Stomach smooth muscle (tissue), 2 donors: ENCODE data around the gene PRPF6.
"Not testable (repeated sequence)": the region's sequence is repeated elsewhere in the genome, so short reads cannot be mapped to it uniquely, and the experiment has no call there.

Source experiments
- H3K27ac ChIP-seq: one replicate; pipeline ENCODE4 v1.7.0; 2013; ENCODE audit warnings: mild to moderate bottlenecking, low read length, inconsistent platforms
- H3K27me3 ChIP-seq, 2 donors: one replicate each; pipeline ENCODE4 v1.7.0; 2013; ENCODE audit warnings: low read length in 2 of 2; ENCODE audit not compliant: insufficient read depth in 2 of 2, control insufficient read depth in 1 of 2
- H3K36me3 ChIP-seq, 2 donors: one replicate each; pipeline ENCODE4 v1.7.0; 2013; ENCODE audit warnings: low read length in 2 of 2; ENCODE audit not compliant: control insufficient read depth in 2 of 2, insufficient read depth in 2 of 2
- H3K4me1 ChIP-seq: one replicate; pipeline ENCODE4 v1.7.0; 2013; ENCODE audit warnings: low read length; ENCODE audit not compliant: control insufficient read depth, insufficient read depth
- H3K4me3 ChIP-seq, 2 donors: one replicate each; pipeline ENCODE4 v1.7.0; 2013; ENCODE audit warnings: low read length in 2 of 2
- H3K9ac ChIP-seq, 2 donors: one replicate each; pipeline ENCODE4 v1.7.0; 2013; ENCODE audit warnings: low read length in 2 of 2, mild to moderate bottlenecking in 1 of 2
- H3K9me3 ChIP-seq, 2 donors: one replicate each; pipeline ENCODE4 v1.7.0; 2013; ENCODE audit warnings: low read length in 2 of 2; ENCODE audit not compliant: control insufficient read depth in 2 of 2
- donor health status: healthy.
- donor health status: Pancreatic carcinoma.

The PRPF6 gene

GRCh38 chr20:63970714-63971431 lies 10.1 kb upstream of the PRPF6 start:
- H3K36me3 ChIP-seq, result peaks cover 9 to 10% of the 10 kb centered on the region in 2 donors
- H3K4me1 ChIP-seq, result peaks cover 18% of the 10 kb centered on the region
- H3K27ac ChIP-seq, result no peak overlapping the region
- H3K4me3 ChIP-seq, result no peak overlapping the region
- H3K27me3 ChIP-seq, result no peaks in the 10 kb centered on the region
- no peaks in the 10 kb centered on the region for H3K9me3 ChIP-seq
- H3K9ac ChIP-seq, result no peak overlapping the region

DNA sequence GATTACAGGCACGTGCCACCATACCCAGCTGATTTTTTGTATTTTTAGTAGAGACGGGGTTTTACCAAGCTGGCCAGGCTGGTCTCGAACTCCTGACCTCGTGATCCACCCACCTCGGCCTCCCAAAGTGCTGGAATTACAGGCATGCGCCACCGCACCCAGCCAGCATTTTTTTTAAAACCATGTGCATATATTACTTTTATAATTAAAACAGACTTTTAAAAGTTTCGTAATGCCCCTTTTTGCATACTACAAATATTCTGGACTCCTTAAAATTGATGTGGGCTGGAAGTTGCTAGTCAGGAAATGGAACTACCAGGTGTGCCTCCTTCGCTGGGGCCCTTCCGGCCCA lies 9.0 kb upstream of the PRPF6 start:
- H3K36me3 ChIP-seq, H3K27ac ChIP-seq, H3K9me3 ChIP-seq, H3K4me3 ChIP-seq, H3K9ac ChIP-seq, H3K27me3 ChIP-seq: not testable (repeated sequence)
- H3K4me1 ChIP-seq, result peaks cover 18% of the 10 kb centered on the region

DNA sequence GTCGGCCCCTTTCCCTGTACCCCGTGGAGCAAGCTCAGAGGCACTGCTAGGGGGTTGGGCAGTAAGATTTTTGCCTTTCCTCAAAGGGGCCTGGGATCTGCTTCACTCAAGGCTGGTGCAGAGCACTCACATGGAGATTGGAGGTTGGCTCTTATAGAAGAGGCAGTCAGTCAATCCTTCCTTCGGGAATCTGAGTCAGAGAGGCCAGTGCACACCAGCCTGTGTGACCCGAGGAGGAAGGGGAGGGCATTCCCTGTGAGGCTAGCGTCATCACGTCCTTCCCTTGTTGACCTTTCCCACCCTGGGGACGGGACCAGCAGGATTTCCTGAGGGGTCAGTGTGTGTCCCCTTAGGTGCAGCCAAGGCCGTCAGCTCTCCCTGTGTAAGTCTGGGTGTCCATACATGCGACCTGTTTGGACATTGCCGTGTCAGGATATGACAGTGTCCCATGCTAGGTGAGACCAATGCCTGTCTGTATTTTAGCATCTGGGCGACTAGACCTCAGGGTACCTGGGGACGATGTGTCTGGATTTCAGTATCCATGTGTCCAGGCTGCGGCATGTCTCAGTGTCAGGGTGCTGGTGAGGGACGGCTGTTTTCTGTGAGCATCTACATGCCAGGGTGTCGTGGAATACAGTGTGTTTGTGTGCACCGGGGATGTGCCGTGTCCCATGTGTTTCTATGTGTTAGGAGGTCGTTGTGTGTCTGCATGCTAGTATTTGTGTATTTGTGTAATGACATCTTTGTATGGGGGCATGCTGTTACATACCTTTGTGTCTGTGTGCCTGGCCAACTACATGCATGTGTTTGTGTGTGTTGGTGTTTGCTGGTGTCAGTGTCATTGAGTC lies 8.4 kb upstream of the PRPF6 start:
- Histone ChIP-seq H3K36me3 (no peaks in the 10 kb centered on the region), H3K4me3 (no peak overlapping the region), H3K9ac (no peak overlapping the region), H3K4me1 (peaks cover 18% of the 10 kb centered on the region), H3K27ac (no peak overlapping the region), H3K9me3 (no peaks in the 10 kb centered on the region), H3K27me3 (no peaks in the 10 kb centered on the region)

GRCh38 chr20:63973160-63973479 lies 7.8 kb upstream of the PRPF6 start:
- H3K4me1 ChIP-seq, result peaks cover 18% of the 10 kb centered on the region
- no peaks in the 10 kb centered on the region for H3K36me3 ChIP-seq
- H3K4me3 ChIP-seq, result no peak overlapping the region
- H3K27me3 ChIP-seq, result no peaks in the 10 kb centered on the region
- H3K27ac ChIP-seq, result no peak overlapping the region
- H3K9me3 ChIP-seq, result no peaks in the 10 kb centered on the region
- no peak overlapping the region for H3K9ac ChIP-seq

DNA sequence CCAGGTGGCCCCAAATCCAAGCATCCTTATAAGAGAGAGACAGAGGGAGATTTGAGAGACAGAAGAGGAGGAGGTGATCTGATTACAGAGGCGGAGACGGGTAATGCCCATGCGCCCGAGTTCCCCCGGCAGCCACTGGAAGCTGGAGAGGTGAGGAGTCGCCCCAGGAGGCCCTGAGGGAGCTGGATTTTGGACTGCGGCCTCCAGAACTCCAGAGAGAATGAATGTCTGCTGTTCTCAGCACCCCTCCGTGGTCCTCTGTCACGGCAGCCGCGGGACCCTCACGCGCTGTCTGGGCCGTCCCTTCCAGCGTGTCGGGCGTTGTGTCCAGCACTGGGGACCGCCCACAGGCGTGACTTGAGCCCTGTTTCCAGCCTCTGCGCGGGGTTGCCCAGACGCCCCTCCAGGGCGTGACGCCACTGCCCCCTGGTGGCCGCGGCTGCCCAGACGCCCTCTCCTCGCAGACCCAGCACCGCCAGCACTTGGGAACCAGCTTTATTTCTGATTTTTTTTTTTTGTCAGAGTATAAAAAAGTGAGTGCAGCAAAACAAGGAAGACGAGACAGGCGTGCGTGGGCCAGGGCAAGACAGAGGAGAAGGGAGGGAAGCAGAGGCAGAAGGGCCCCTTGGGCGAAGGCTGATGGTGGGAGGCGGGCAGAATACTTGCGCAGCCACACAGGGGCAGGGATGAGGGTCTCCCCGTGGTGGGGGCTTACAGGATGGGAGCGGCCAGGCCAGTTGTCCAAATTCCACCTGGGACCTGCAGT lies 7.1 kb upstream of the PRPF6 start:
- H3K27me3 ChIP-seq, result no peaks in the 10 kb centered on the region
- H3K36me3 ChIP-seq, result no peaks in the 10 kb centered on the region
- H3K9me3 ChIP-seq, result no peaks in the 10 kb centered on the region
- peak overlapping the region; percentile 67 for H3K4me3 ChIP-seq
- peak overlapping the region; percentile 42 to 45 for H3K9ac ChIP-seq
- peaks cover 18% of the 10 kb centered on the region for H3K4me1 ChIP-seq
- no peak overlapping the region for H3K27ac ChIP-seq

DNA sequence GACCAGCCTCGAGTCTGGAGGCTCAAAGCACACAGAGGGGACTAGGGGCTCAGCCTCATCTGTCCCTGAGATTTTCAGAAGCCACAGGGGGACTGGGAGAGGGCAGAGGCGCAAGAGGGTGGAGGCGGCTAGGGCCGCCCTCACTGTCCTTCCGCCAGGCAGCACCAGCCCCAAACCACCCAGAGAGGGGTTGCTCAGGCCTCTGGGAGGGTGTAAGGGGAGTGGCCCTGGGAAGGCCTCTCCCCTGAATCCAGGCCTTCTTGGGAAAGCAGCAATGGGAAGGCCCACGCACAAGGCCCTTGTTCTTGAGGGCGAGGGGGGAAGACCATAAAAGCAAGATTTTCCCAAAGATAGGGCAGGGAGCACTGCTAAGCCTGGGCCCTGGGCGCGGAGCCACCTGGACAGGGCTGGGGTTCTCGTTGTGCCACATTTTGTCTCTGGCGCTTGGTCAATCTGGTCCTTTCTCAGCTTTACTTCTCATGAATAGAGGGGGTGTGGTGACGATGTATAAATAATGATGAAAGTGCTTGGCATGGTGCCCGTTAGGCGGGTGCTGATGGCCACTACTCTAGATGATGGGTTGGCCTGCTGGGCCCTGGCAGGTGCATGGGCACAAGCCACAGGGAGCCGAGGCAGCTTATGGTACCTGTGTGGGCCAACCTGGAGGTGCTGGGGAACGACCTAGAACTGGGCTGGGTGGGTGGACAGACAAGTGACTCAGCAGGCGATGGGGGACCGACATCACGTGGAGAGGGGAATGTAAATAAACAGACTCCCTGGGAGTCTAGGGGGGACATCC lies 6.3 kb upstream of the PRPF6 start:
- Histone ChIP-seq H3K9ac (no peak overlapping the region), H3K36me3 (no peaks in the 10 kb centered on the region), H3K4me1 (peaks cover 16% of the 10 kb centered on the region), H3K27me3 (no peaks in the 10 kb centered on the region), H3K4me3 (no peak overlapping the region), H3K27ac (no peak overlapping the region), H3K9me3 (no peaks in the 10 kb centered on the region)

DNA sequence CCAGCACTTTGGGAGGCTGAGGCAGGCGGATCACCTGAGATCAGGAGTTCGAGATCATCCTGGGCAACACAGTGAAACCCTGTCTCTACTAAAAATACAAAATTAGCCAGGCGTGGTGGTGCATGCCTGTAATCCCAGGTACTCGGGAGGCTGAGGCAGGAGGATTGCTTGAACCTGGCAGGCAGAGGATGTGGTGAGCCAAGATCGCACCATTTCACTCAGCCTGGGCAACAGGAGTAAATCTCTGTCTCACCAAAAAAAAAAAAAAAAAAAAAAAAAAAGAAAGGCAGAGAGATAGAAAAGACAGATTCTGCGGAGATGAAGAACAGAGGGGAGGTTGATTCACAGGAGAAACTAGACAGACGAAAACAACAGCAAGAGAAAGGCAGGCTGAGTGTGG lies 4.4 kb upstream of the PRPF6 start:
- peaks cover 22% of the 10 kb centered on the region for H3K4me1 ChIP-seq
- not testable (repeated sequence) for H3K9ac ChIP-seq, H3K4me3 ChIP-seq, H3K27me3 ChIP-seq, H3K36me3 ChIP-seq, H3K27ac ChIP-seq, H3K9me3 ChIP-seq

GRCh38 chr20:63976980-63977738 lies 3.8 kb upstream of the PRPF6 start:
- H3K4me1 ChIP-seq, result peaks cover 28% of the 10 kb centered on the region
- no peak overlapping the region for H3K9ac ChIP-seq
- H3K27ac ChIP-seq, result no peak overlapping the region
- no peak overlapping the region for H3K4me3 ChIP-seq
- no peaks in the 10 kb centered on the region for H3K36me3 ChIP-seq
- no peaks in the 10 kb centered on the region for H3K9me3 ChIP-seq
- no peaks in the 10 kb centered on the region for H3K27me3 ChIP-seq

DNA sequence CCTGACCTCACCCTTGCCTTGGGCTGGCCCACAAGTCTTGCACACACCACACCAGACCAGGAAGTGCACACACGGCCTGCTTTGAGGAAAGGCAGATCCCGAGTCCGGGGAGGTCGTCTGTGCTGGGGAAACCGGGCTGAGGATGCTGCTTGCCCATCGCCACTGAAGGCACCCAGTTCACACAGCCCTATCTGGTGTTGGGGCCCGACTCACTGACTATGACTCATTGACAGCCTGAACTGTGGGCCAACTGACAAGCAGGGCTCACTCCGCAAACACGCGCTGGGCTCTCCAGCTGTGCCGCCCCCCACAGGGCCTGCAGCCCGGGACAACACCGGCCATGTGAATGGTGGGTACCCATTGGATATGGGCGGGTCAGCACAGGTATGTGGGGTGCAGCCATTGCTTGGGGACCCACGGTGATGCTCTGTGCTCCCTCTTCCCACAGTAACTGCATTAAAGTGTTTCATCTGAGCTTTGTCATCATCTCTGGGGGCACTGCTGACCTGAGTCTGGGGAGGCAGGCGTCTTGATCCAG lies 3.1 kb upstream of the PRPF6 start:
- no peak overlapping the region for H3K4me3 ChIP-seq
- peaks cover 34% of the 10 kb centered on the region for H3K4me1 ChIP-seq
- no peak overlapping the region for H3K27ac ChIP-seq
- no peaks in the 10 kb centered on the region for H3K9me3 ChIP-seq
- H3K36me3 ChIP-seq, result no peaks in the 10 kb centered on the region
- H3K9ac ChIP-seq, result no peak overlapping the region
- no peaks in the 10 kb centered on the region for H3K27me3 ChIP-seq
